H7 (cell line): ENCODE results near the gene CHRM5. TPM values are rescaled to one million over a fixed set of nuclear protein-coding genes. Genes with fewer than 3 reads are reported as not detected.
"Not testable (repeated sequence)": the region's sequence is repeated elsewhere in the genome, so short reads cannot be mapped to it uniquely, and the experiment has no call there.

Source experiments
- DNase-seq: peaks from one replicate; pipeline ENCODE4 v3.0.0; 2012
- H3K27me3 ChIP-seq: 2 replicates; pipeline ENCODE4 v1.6.0; 2011; ENCODE audit warnings: mild to moderate bottlenecking, low read length; ENCODE audit not compliant: control insufficient read depth, insufficient read depth
- H3K36me3 ChIP-seq: replicated peaks from 2 replicates; pipeline ENCODE4 v1.5.1; 2011; ENCODE audit warnings: low read length; ENCODE audit not compliant: control insufficient read depth, insufficient read depth
- H3K4me3 ChIP-seq: 2 replicates; pipeline ENCODE4 v1.5.1; 2011; ENCODE audit warnings: low read depth, mild to moderate bottlenecking, control low read depth, low read length, moderate library complexity; ENCODE audit not compliant: insufficient read depth
- total RNA-seq: library from RNA; depleted of rRNA; stranded (reverse); fragments of >200 nt; shearing (Covaris generic); gene quantifications from 2 replicates; pipeline ENCODE4 v1.2.3, GENCODE V29; 2014

CHRM5 gene
- total RNA-seq, 1 experiment from 2014 or later = not detected

DNA sequence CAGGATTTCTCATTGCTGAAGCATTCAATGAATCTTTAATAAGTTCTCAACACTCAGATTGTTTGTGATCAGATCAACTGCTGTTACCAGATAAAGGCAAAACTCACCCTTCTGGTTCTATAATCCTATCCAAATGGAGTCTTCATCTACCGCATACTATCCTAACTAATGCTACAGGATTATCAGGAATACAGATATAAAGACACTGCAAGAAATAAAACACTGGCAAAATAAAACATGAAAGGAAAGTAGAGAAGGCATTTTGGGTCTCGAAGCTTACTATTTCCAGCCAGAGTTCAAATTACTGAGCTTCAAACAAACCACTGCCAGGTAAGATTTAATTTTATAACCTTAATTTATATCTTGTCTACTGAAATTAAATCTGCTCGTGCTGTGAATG is 524 bp downstream of the CHRM5 start:
- no peak for DNase-seq
- no peaks in the 10 kb centered on the region for H3K27me3 ChIP-seq
- H3K4me3 ChIP-seq = no peak overlapping the region
- no peaks in the 10 kb centered on the region for H3K36me3 ChIP-seq

DNA sequence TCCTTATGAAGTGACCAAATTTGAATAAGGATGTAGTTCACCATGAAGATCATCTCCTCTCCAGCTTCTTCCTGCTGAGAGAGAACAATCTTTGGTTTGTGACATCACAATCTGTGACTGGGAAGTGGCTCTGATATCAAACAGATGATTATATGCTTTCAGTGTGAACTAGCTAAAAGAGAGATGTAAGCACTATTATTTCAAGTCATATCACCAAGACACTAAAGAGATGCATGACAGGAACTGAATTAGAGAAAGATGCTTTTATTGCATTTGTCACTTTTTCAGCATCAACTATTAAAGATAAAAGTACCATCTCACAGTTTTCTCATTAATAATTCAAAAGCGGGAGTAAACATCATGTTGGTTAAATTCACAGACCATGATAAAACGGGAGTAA is 3.5 kb downstream of the CHRM5 start:
- no peaks in the 10 kb centered on the region for H3K27me3 ChIP-seq
- H3K36me3 ChIP-seq = no peaks in the 10 kb centered on the region
- H3K4me3 ChIP-seq = no peak overlapping the region
- no peak for DNase-seq

DNA sequence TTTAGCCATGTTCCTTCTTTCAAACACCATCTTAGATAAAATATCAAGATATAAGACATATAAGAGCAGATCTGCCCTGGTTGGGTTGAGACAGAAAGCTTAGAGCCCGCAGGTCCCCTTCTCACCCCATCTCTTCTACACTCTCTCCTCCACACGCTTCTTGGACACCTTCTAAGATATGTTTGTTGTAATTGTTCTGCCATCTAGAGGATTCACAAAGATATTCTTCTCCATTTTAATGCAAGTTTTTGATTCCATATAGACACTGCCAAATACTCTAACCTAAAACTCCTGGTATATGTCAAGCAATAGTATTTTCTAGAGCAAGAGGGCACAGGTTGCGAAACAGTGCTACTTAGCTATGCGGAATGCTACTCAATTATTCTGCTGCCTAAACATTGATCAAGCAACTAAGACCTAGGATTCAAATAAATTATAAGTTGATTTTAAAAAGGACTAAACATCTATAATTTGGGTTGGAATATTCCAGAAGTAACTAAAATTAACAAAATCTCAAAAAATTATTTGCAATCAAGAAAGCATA is 6.8 kb downstream of the CHRM5 start:
- H3K4me3 ChIP-seq = no peak overlapping the region
- H3K36me3 ChIP-seq = no peaks in the 10 kb centered on the region
- H3K27me3 ChIP-seq = no peaks in the 10 kb centered on the region
- DNase-seq = no peak

DNA sequence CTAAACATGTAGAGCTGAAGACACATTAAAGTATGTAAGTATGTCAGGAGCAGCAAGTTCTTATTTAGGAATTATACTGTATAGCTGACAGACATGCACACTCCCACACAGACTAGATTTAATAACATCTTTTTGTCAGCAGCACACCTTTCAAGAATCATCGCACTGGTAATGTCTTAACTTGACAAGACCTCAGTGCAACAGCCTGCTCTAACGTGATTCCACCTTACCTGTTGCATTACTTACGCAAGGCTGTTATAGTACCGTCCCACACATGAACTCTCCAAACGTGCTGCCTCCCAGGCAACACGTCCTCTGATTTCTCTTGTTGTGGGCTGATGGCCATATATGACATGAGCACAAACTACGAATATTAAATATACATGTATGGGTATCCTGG is 11.9 kb downstream of the CHRM5 start:
- H3K27me3 ChIP-seq = no peaks in the 10 kb centered on the region
- H3K36me3 ChIP-seq = no peaks in the 10 kb centered on the region
- H3K4me3 ChIP-seq = no peak overlapping the region
- DNase-seq = no peak

DNA sequence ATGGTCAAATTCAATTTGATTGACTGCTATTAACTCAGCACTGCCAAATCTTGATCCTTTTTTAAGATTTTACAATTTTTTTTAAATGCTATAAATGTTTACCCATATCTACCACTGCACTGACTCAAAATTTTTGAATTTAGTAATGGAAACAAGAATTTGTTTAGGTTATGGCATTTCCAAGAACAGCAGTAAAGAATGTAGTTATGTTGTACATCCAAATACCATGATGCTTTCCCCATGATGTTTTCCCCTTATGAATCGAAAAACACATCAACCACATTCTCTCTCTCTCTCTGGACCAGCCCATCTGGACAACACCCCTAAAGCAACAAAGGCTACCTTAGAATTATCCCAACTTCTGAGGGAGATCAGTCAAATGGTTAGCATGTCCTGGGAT is 14.2 kb downstream of the CHRM5 start:
- DNase-seq = no peak
- Histone ChIP-seq H3K4me3 (no peak overlapping the region), H3K36me3 (no peaks in the 10 kb centered on the region), H3K27me3 (no peaks in the 10 kb centered on the region)

DNA sequence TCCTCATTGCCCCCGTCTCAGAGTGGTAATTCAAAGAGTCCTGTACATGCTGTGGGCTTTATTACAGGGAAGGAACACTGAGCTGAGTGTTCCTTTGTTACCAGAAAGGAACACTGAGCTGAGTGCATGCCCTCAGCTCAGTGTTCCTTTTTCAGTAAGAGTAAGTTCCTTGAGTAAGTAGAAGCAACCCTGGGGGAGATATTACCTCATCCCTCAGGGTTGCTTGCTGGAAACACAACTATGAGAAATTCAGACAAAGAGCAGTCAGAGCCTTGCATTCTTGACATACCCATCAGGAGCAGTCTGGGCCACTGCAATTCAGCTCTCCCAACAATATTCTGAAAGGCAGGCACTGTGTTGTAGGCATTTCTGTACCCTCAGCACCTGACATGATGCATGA is 17.0 kb downstream of the CHRM5 start:
- Histone ChIP-seq H3K4me3 (no peak overlapping the region), H3K36me3 (no peaks in the 10 kb centered on the region), H3K27me3 (no peaks in the 10 kb centered on the region)
- DNase-seq = peak; percentile 34

DNA sequence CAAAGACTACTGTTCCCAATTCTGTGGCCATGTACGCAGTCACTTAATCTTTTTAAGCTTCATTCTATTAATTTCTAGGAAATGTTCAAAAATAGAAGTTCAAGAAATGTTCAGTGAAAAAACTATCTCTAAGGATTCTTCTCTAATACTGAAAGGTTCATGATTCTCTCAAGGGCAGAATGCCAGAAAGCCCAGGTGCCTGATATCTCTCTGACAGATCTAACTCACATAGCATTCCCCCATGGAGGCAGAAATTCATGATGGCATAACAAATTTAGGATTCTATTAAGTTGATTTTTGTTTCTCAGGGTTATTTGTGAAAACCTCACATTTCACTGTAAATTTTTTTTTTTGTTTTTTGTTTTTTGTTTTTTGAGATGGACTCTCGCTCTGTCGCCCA is 17.5 kb downstream of the CHRM5 start:
- Histone ChIP-seq H3K27me3 (no peaks in the 10 kb centered on the region), H3K36me3 (no peaks in the 10 kb centered on the region), H3K4me3 (no peak overlapping the region)
- no peak for DNase-seq

DNA sequence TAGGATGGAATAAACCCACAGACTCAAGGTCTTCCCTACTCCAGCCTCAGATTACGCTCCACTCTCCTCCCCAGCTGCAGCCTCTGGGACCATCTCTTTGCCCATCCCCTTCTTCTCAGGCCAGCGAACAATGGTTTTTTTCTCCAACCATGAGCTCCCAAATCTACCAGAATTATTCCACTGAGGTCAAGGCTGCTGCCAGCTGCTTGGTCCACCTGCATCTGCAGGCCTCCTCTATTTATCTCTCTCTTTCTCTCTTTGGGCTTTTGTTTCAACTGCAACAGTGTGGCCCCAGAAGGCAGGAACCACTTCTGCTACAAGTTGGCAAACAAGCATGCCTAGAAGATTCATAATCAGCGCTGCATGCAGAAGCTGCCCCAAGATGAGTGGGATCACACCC is 19.1 kb downstream of the CHRM5 start:
- DNase-seq = no peak
- Histone ChIP-seq H3K36me3 (no peaks in the 10 kb centered on the region), H3K27me3 (no peaks in the 10 kb centered on the region), H3K4me3 (no peak overlapping the region)

DNA sequence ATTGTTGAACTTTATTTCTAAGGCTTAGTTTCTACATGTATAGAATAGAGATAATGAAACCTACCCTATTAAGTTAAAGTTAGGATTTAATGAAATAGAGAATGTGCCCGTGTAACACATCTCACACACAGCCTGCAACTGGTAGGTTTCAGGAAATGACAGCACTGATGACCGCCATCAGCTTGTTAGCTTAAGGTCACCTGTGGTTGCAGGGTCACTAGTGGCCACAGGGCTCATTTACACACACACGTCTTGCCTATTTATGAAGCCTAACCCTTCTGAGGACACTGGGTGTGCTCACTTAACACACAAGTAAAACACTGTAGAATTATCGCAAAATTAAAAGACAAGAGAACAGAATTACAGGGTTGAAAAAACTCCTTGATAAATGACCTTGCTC is 20.1 kb downstream of the CHRM5 start:
- DNase-seq = no peak
- Histone ChIP-seq H3K27me3 (no peaks in the 10 kb centered on the region), H3K4me3 (no peak overlapping the region), H3K36me3 (no peaks in the 10 kb centered on the region)

DNA sequence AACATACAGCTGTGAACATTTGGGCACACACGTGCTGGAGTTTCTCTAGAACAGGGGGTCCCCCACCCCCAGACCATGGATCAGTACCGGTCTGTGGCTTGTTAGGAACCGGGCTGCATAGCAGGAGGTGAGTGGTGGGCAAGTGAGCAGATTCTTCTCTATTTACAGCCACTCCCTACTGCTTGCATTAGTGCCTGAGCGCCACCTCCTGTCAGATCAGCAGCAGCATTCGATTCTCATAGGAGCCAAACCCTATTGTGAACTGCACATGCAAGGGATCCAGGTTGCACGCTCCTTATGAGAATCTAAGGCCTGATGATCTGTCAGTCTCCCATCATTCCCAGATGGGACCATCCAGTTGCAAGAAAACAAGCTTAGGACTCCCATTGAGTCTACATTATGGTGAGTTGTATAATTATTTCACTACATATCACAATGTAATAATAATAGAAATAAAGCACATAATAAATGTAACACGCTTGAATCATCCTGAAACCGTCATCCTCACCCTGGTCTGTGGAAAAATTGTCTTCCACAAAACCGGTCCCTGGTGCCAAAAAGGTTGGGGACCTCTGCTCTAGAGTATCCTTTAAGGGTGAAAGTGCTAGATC is 25.8 kb downstream of the CHRM5 start:
- Histone ChIP-seq H3K4me3 (no peak overlapping the region), H3K36me3 (no peaks in the 10 kb centered on the region), H3K27me3 (no peaks in the 10 kb centered on the region)
- DNase-seq = peak; percentile 28

DNA sequence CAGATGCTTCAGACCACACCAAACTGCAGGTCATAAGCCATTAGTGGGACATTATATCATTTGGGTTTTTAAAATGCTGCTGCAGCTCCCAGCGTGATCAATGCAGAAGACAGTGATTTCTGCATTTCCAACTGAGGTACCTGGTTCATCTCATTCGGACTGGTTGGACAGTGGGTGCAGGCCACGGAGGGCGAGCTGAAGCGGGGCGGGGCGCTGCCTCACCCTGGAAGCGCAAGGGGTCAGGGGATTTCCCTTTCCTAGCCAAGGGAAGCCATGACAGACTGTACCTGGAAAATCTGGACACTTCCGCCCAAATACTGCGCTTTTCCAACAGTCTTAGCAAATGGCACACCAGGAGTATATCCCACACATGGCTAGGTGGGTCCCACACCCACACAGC is 27.4 kb downstream of the CHRM5 start:
- H3K4me3 ChIP-seq, H3K27me3 ChIP-seq, H3K36me3 ChIP-seq, DNase-seq: not testable (repeated sequence)

DNA sequence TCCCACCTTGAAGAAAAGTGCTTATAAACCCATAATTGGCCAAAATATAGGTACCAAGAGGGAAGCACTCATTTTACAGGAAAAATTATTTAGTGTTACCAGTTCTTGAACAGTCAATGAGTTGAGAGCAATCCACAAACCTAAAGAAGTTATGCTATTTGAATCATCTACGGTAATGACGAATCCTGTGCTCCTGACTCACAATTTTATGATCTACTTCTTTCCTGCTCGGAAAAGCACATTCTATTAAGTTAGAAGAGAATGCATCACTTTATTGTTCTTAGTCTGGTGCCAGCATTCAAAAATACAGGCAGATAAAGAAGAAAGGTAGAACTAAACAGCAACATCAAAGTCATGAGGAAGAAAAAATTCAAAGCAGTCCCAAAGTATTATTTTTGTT is 33.2 kb downstream of the CHRM5 start:
- Histone ChIP-seq H3K4me3 (no peak overlapping the region), H3K36me3 (no peaks in the 10 kb centered on the region), H3K27me3 (no peaks in the 10 kb centered on the region)
- no peak for DNase-seq

DNA sequence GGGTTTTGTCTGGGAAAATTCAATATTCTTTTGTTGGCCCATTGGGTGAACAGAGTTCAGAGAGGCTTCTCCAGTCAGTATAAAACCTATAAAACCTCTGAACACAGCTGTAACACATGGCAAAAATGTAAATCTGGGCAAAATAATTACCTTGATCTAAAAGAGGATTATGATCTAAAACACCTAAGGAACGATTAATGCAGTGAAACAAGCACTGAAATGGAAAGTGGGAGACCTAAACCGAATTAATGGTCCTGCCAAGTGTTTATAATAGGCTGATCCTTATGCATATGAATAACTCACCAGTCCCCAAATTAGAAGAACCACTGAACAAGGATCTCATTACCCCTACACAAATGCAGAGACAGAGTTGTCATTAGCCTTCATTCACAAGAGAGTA is 38.1 kb downstream of the CHRM5 start:
- DNase-seq = no peak
- Histone ChIP-seq H3K27me3 (no peaks in the 10 kb centered on the region), H3K4me3 (no peak overlapping the region), H3K36me3 (no peaks in the 10 kb centered on the region)

DNA sequence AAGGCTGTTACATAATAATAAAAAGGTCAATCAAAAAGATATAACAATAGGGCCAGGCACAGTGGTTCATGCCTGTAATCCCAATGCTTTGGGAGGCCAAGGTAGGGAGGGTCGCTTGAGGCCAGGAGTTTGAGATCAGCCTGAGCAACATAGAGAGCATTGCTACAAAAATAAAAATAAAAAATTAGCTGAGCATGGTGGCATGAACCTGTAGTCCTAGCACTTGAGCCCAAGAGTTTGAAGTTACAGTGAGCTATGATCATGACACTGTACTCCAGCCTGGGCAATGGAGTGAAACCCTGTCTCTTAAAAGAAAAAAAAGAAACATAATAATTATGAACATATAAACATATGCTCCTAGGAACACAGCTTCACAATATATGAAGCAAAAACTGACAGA is 41.4 kb downstream of the CHRM5 start:
- no peak overlapping the region for H3K4me3 ChIP-seq
- no peak for DNase-seq
- H3K27me3 ChIP-seq = no peaks in the 10 kb centered on the region
- no peaks in the 10 kb centered on the region for H3K36me3 ChIP-seq

DNA sequence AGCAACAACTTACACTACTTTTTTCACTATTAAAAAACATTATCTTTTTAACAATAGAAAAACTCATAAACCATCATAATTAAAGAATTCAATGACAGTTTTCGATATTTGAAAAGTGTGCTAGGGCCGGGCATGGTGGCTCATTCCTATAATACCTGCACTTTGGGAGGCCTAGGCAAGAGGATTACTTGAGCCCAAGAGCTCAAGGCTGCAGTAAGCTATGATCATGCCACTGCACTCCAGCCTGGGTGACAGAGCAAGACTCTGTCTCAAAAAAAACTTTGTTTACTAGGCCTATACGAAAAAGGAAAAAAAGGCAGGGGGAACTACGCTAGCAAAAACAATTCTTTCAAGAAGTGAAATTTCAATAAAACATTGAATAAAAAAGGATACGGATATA is 42.6 kb downstream of the CHRM5 start:
- no peak for DNase-seq
- no peaks in the 10 kb centered on the region for H3K36me3 ChIP-seq
- H3K4me3 ChIP-seq = no peak overlapping the region
- H3K27me3 ChIP-seq = no peaks in the 10 kb centered on the region

DNA sequence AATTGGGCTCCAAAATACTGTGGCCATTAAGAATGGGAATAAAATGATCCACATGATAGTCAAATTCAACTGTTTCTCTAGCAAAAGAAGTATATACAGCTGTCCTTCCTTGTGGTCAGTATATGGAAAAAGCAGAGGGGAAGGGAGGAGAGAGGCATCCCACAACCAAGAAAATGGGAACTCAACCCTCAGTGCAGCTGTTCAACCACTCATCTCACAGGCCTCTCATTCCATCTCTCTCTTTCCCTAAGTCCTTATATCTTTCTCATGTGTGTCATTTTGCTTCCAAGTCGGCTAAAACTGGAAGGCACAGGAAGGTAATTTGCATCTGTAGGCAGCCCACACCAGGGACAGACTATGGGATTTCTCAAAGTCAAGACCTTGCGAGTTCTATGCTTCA is 43.2 kb downstream of the CHRM5 start:
- Histone ChIP-seq H3K36me3 (no peaks in the 10 kb centered on the region), H3K27me3 (no peaks in the 10 kb centered on the region), H3K4me3 (no peak overlapping the region)
- peak; percentile 7 for DNase-seq
